ENCODE data around the gene GTF2A1L. TPM values are rescaled to one million over a fixed set of nuclear protein-coding genes. Genes with fewer than 3 reads are reported as not detected.

Gene GTF2A1L
- total and polyA plus RNA-seq, 2 donors (not counting 3 experiments of a cell fraction or from before 2014, with no cell fraction given), result 0.46 TPM; not detected in 1

DNA sequence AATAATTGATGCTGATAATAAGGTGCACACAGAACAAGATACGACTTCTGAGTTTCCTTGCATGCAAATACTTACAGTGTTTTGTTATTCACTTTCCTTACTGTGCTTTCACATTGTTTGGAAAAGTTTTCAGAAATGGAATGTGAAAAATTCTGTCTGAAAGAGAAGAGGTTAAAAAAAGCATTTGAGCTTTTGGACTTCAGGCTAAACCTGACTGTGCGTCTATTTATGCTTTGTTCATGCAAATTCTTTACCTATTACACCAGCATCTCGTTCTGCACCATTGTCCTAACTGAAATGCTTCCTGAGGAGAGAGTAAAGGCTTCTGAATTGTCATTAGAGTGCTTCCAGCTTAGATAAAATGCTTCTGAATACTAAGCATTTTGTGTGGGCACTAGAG lies 76.5 kb downstream of the GTF2A1L start:
- no TSS peak for BruUV-seq (replicated peaks)
- Histone ChIP-seq H3K36me3 (ENCODE audit: control insufficient read depth in 2 of 2, extremely low read depth in 1 of 2, insufficient read depth in 2 of 2, low read length in 2 of 2) (no peaks in the 10 kb centered on the region), H3K4me2 (ENCODE audit: insufficient read depth, low read length) (no peak overlapping the region), H3K79me2 (ENCODE audit: control insufficient read depth, insufficient read depth, low read length) (no peaks in the 10 kb centered on the region), H3K27ac (ENCODE audit: insufficient read depth, low read depth, low read length) (no peak overlapping the region), H3K9ac (replicated peaks; ENCODE audit: extremely low read depth, insufficient read depth, low read length) (no peak overlapping the region), H3K4me3 (replicated peaks in 1 of 3; ENCODE audit: insufficient read depth in 1 of 3, low read depth in 1 of 3, low read length in 3 of 3) (no peak overlapping the region), H4K20me1 (replicated peaks; ENCODE audit: control insufficient read depth, extremely low read depth, insufficient read depth, low read length) (no peaks in the 10 kb centered on the region), H3K27me3 (ENCODE audit: control insufficient read depth in 2 of 2, insufficient read depth in 2 of 2, low read length in 2 of 2) (no peaks in the 10 kb centered on the region), H3K9me1 (replicated peaks; ENCODE audit: control insufficient read depth, extremely low read depth, insufficient read depth, low read length) (no peaks in the 10 kb centered on the region), H3K9me3 (replicated peaks; ENCODE audit: control insufficient read depth, insufficient read depth, low read length) (no peaks in the 10 kb centered on the region), H2AFZ (ENCODE audit: low read depth, low read length) (no peak overlapping the region), H3K4me1 (ENCODE audit: control insufficient read depth, extremely low read depth, insufficient read depth, low read length) (no peaks in the 10 kb centered on the region)
- no peak for FAIRE-seq
- ChIA-PET CTCF (no interaction called here), POLR2A (no interaction called here)
- no peak for DNase-seq (ENCODE audit: low read depth, low spot score)
- TF ChIP-seq POLR2AphosphoS5 (IDR thresholded peaks at IDR 0.05; ENCODE audit: insufficient read depth, low read depth, low read length), result no peak
- no peak for TF ChIP-seq FOS (IDR thresholded peaks at IDR 0.05; ENCODE audit: borderline replicate concordance, insufficient read depth, low read length)
- TF ChIP-seq, protein P1, sequence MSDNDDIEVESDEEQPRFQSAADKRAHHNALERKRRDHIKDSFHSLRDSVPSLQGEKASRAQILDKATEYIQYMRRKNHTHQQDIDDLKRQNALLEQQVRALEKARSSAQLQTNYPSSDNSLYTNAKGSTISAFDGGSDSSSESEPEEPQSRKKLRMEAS (IDR thresholded peaks at IDR 0.05; ENCODE audit: insufficient read depth, insufficient read length), result no peak
- no peak for TF ChIP-seq POLR2A (IDR thresholded peaks at IDR 0.05; ENCODE audit: low read depth, low read length)
- TF ChIP-seq GATA2 (IDR thresholded peaks at IDR 0.05; ENCODE audit: insufficient read depth, insufficient read length, low read depth, low read length), result no peak
- TF ChIP-seq JUN (IDR thresholded peaks at IDR 0.05; ENCODE audit: borderline replicate concordance, insufficient read depth, insufficient read length, low read depth), result no peak
- no peak for TF ChIP-seq MYC (IDR thresholded peaks at IDR 0.05; ENCODE audit: low read depth, low read length)
- TF ChIP-seq, protein P2, sequence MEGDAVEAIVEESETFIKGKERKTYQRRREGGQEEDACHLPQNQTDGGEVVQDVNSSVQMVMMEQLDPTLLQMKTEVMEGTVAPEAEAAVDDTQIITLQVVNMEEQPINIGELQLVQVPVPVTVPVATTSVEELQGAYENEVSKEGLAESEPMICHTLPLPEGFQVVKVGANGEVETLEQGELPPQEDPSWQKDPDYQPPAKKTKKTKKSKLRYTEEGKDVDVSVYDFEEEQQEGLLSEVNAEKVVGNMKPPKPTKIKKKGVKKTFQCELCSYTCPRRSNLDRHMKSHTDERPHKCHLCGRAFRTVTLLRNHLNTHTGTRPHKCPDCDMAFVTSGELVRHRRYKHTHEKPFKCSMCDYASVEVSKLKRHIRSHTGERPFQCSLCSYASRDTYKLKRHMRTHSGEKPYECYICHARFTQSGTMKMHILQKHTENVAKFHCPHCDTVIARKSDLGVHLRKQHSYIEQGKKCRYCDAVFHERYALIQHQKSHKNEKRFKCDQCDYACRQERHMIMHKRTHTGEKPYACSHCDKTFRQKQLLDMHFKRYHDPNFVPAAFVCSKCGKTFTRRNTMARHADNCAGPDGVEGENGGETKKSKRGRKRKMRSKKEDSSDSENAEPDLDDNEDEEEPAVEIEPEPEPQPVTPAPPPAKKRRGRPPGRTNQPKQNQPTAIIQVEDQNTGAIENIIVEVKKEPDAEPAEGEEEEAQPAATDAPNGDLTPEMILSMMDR (IDR thresholded peaks at IDR 0.05; ENCODE audit: extremely low read depth in 1 of 2, insufficient read depth in 1 of 2, low read depth in 1 of 2, low read length in 2 of 2), result no peak
- no peak for TF ChIP-seq EZH2 (IDR thresholded peaks at IDR 0.05; ENCODE audit: borderline replicate concordance, low read depth, low read length, severe bottlenecking)
- dilution Hi-C loops (cut with MboI; ENCODE audit: extremely low pct_ligation_motif_present, low sequenced_read_pairs) (no loop called here), intact Hi-C loops (cut with micrococcal nuclease) (no loop called here)
